ENCODE data around the gene TMEM79.

Gene TMEM79

DNA sequence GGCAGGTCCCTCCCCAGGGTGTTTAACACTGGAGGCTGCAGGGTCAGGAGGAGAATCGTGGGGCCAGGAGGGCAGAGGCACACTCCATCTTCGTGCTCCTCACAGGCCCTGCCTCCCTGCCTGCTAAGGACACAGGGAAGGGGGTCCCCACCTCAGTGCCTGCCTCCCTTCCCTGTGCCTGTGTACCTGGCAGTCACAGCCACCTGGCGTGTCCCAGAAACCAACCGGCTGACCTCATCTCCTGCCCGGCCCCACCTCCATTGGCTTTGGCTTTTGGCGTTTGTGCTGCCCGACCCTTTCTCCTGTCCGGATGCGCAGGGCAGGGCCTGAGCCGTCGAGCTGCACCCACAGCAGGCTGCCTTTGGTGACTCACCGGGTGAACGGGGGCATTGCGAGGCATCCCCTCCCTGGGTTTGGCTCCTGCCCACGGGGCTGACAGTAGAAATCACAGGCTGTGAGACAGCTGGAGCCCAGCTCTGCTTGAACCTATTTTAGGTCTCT is 42.8 kb upstream of the TMEM79 start:
- TF ChIP-seq, protein P1, sequence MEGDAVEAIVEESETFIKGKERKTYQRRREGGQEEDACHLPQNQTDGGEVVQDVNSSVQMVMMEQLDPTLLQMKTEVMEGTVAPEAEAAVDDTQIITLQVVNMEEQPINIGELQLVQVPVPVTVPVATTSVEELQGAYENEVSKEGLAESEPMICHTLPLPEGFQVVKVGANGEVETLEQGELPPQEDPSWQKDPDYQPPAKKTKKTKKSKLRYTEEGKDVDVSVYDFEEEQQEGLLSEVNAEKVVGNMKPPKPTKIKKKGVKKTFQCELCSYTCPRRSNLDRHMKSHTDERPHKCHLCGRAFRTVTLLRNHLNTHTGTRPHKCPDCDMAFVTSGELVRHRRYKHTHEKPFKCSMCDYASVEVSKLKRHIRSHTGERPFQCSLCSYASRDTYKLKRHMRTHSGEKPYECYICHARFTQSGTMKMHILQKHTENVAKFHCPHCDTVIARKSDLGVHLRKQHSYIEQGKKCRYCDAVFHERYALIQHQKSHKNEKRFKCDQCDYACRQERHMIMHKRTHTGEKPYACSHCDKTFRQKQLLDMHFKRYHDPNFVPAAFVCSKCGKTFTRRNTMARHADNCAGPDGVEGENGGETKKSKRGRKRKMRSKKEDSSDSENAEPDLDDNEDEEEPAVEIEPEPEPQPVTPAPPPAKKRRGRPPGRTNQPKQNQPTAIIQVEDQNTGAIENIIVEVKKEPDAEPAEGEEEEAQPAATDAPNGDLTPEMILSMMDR (IDR thresholded peaks at IDR 0.05; ENCODE audit: borderline replicate concordance, extremely low read depth, low read length, poor library complexity, severe bottlenecking), result no peak
- TF ChIP-seq EZH2 (IDR thresholded peaks at IDR 0.05; ENCODE audit: borderline replicate concordance, low read depth, low read length, severe bottlenecking), result no peak
- H3K4me1 ChIP-seq (ENCODE audit: insufficient read depth, low read length), result no peaks in the 10 kb centered on the region
- peaks cover 39% of the 10 kb centered on the region for H3K36me3 ChIP-seq (ENCODE audit: insufficient read depth, low read length)
- H3K9ac ChIP-seq (ENCODE audit: low read depth, low read length), result no peak overlapping the region
- no peak overlapping the region for H2AFZ ChIP-seq (ENCODE audit: low read depth, low read length)
- no peak for ATAC-seq (ENCODE audit: insufficient read depth, low read depth)
- no peaks in the 10 kb centered on the region for H3K9me3 ChIP-seq (ENCODE audit: insufficient read depth, low read length, severe bottlenecking)
- no peak for DNase-seq
- no peak overlapping the region for H3K27ac ChIP-seq (ENCODE audit: low read length)
- no peaks in the 10 kb centered on the region for H3K79me2 ChIP-seq (ENCODE audit: insufficient read depth, low read length)
- no peaks in the 10 kb centered on the region for H3K27me3 ChIP-seq (ENCODE audit: insufficient read depth, low read length, poor library complexity)
- H4K20me1 ChIP-seq (ENCODE audit: insufficient read depth, low read length), result no peaks in the 10 kb centered on the region
- H3K4me2 ChIP-seq (ENCODE audit: insufficient read depth, low read length), result no peak overlapping the region
- H3K4me3 ChIP-seq (ENCODE audit: low read depth in 1 of 2, low read length in 2 of 2), result no peak overlapping the region

DNA sequence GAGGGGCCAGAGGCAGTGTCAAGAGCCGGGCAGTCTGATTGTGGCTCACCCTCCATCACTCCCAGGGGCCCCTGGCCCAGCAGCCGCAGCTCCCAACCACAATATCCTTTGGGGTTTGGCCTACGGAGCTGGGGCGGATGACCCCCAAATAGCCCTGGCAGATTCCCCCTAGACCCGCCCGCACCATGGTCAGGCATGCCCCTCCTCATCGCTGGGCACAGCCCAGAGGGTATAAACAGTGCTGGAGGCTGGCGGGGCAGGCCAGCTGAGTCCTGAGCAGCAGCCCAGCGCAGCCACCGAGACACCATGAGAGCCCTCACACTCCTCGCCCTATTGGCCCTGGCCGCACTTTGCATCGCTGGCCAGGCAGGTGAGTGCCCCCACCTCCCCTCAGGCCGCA is 42.2 kb upstream of the TMEM79 start, which contains the start of gene BGLAP:
Gene BGLAP (plus strand): TSS at position 259 of the 400 bp plus-strand sequence. CDS start 48 bp downstream, at position 307.
- no peak within 1 kb of the TSS for H3K9ac ChIP-seq (ENCODE audit: low read depth, low read length)

DNA sequence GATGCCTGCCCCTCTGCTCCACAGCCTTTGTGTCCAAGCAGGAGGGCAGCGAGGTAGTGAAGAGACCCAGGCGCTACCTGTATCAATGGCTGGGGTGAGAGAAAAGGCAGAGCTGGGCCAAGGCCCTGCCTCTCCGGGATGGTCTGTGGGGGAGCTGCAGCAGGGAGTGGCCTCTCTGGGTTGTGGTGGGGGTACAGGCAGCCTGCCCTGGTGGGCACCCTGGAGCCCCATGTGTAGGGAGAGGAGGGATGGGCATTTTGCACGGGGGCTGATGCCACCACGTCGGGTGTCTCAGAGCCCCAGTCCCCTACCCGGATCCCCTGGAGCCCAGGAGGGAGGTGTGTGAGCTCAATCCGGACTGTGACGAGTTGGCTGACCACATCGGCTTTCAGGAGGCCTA is 41.4 kb upstream of the TMEM79 start:
- H3K9me3 ChIP-seq (ENCODE audit: insufficient read depth, low read length, severe bottlenecking), result no peaks in the 10 kb centered on the region
- no peak overlapping the region for H3K9ac ChIP-seq (ENCODE audit: low read depth, low read length)
- H3K27ac ChIP-seq (ENCODE audit: low read length), result no peak overlapping the region
- H4K20me1 ChIP-seq (ENCODE audit: insufficient read depth, low read length), result 0 out of 2 replicates have a peak, but pooled peaks cover 7% of the 10 kb centered on the region
- no peak overlapping the region for H3K4me2 ChIP-seq (ENCODE audit: insufficient read depth, low read length)
- no peak overlapping the region for H2AFZ ChIP-seq (ENCODE audit: low read depth, low read length)
- no peak overlapping the region for H3K4me3 ChIP-seq (ENCODE audit: low read depth in 1 of 2, low read length in 2 of 2)
- ATAC-seq (ENCODE audit: insufficient read depth, low read depth), result no peak
- no peaks in the 10 kb centered on the region for H3K79me2 ChIP-seq (ENCODE audit: insufficient read depth, low read length)
- H3K36me3 ChIP-seq (ENCODE audit: insufficient read depth, low read length), result peaks cover 27% of the 10 kb centered on the region; the same call in 1 of the 2 replicates
- H3K4me1 ChIP-seq (ENCODE audit: insufficient read depth, low read length), result no peaks in the 10 kb centered on the region
- H3K27me3 ChIP-seq (ENCODE audit: insufficient read depth, low read length, poor library complexity), result no peaks in the 10 kb centered on the region
- TF ChIP-seq, protein P1 (IDR thresholded peaks at IDR 0.05; ENCODE audit: borderline replicate concordance, extremely low read depth, low read length, poor library complexity, severe bottlenecking), result no peak
- no peak for TF ChIP-seq EZH2 (IDR thresholded peaks at IDR 0.05; ENCODE audit: borderline replicate concordance, low read depth, low read length, severe bottlenecking)
- no peak for DNase-seq

More for the DNA sequence above, 42.2 kb upstream of the TMEM79 start, which contains the start of gene BGLAP:
- no peak for TF ChIP-seq EZH2 (IDR thresholded peaks at IDR 0.05; ENCODE audit: borderline replicate concordance, low read depth, low read length, severe bottlenecking)
- TF ChIP-seq, protein P1 (IDR thresholded peaks at IDR 0.05; ENCODE audit: borderline replicate concordance, extremely low read depth, low read length, poor library complexity, severe bottlenecking), result no peak
- ATAC-seq (ENCODE audit: insufficient read depth, low read depth) (no peak), DNase-seq (no peak)
- Histone ChIP-seq H3K79me2 (ENCODE audit: insufficient read depth, low read length) (no peaks in the 10 kb centered on the region), H4K20me1 (ENCODE audit: insufficient read depth, low read length) (0 out of 2 replicates have a peak, but pooled peaks cover 5% of the 10 kb centered on the region), H3K4me1 (ENCODE audit: insufficient read depth, low read length) (no peaks in the 10 kb centered on the region), H3K27ac (ENCODE audit: low read length) (no peak within 1 kb of the TSS), H2AFZ (ENCODE audit: low read depth, low read length) (no peak within 1 kb of the TSS), H3K36me3 (ENCODE audit: insufficient read depth, low read length) (peaks cover 33% of the 10 kb centered on the region), H3K9me3 (ENCODE audit: insufficient read depth, low read length, severe bottlenecking) (no peaks in the 10 kb centered on the region), H3K27me3 (ENCODE audit: insufficient read depth, low read length, poor library complexity) (no peaks in the 10 kb centered on the region), H3K4me3 (ENCODE audit: low read depth in 1 of 2, low read length in 2 of 2) (no peak within 1 kb of the TSS), H3K4me2 (ENCODE audit: insufficient read depth, low read length) (no peak within 1 kb of the TSS)
